ENCODE results near the gene UACA.

GRCh38 chr15:70708839-70709238 lies 54.5 kb downstream of the UACA start:
- no peak for TF ChIP-seq SPI1 (IDR thresholded peaks at IDR 0.05; ENCODE audit: borderline replicate concordance, low read depth)
- no peak for TF ChIP-seq CTCF (IDR thresholded peaks at IDR 0.05; ENCODE audit: insufficient read depth, low read length)
- no peak for TF ChIP-seq REST (IDR thresholded peaks at IDR 0.05; ENCODE audit: insufficient replicate concordance, low read depth)
- TF ChIP-seq POLR2AphosphoS5 (IDR thresholded peaks at IDR 0.05; ENCODE audit: low read depth): no peak
- no peak for TF ChIP-seq GABPA (IDR thresholded peaks at IDR 0.05; ENCODE audit: low read depth)
